Hepatocyte (in vitro differentiated cells): ENCODE measurements around the gene ULK4.

Experiments
- CTCF ChIP-seq: fragments of 200-600 bp; sonication (generic); IDR thresholded peaks from 2 replicates; pipeline ENCODE4 v1.5.1; 2016; ENCODE audit warnings: antibody characterized with exemption, mild to moderate bottlenecking; ENCODE audit not compliant: poor library complexity
- EZH2 ChIP-seq: fragments of 200-600 bp; sonication (generic); IDR thresholded peaks from 2 replicates; pipeline ENCODE4 v1.6.1; 2016; ENCODE audit warnings: antibody characterized with exemption, mild to moderate bottlenecking, borderline replicate concordance

DNA sequence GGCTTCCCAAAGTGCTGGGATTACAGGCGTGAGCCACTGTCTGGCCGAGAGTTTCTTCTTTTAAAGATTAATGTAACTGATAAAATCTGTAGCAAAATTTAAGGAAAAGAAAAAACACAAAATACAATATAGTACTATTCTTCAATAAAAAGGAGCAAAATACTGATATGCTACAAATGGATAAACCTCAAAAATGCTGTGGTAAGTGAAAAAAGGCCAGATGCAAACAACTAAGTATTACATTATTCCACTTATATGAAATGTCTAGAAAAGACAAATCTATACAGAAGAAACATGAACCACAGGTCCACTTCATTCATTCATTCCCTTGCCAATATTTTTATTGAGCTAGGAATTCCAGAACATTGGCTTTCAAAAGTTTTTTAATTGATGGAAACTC is 463.1 kb downstream of the ULK4 start:
- TF ChIP-seq CTCF: no peak
- no peak for TF ChIP-seq EZH2
